Osteocyte (in vitro differentiated cells): ENCODE results near the gene VAV3. TPM values are rescaled to one million over a fixed set of nuclear protein-coding genes. Genes with fewer than 3 reads are reported as not detected.

Source experiments
- DNase-seq: peaks from one replicate; pipeline ENCODE4 v3.0.0; 2021; ENCODE audit warnings: mixed read lengths; ENCODE audit not compliant: unreplicated experiment; ENCODE audit errors: extremely low spot score
- H3K27ac Mint-ChIP-seq: one replicate; pipeline ENCODE4 v1.8.0; 2021; ENCODE audit warnings: mild to moderate bottlenecking, mixed read lengths; ENCODE audit not compliant: unreplicated experiment
- H3K27me3 Mint-ChIP-seq: one replicate; pipeline ENCODE4 v1.8.0; 2021; ENCODE audit warnings: mixed read lengths; ENCODE audit not compliant: unreplicated experiment
- H3K36me3 Mint-ChIP-seq: one replicate; pipeline ENCODE4 v1.8.0; 2021; ENCODE audit warnings: mixed read lengths; ENCODE audit not compliant: unreplicated experiment
- H3K4me1 Mint-ChIP-seq: one replicate; pipeline ENCODE4 v1.8.0; 2021; ENCODE audit warnings: mixed read lengths; ENCODE audit not compliant: unreplicated experiment
- H3K4me3 Mint-ChIP-seq: one replicate; pipeline ENCODE4 v1.8.0; 2021; ENCODE audit warnings: mild to moderate bottlenecking, moderate library complexity, mixed read lengths; ENCODE audit not compliant: unreplicated experiment
- H3K9me3 Mint-ChIP-seq: one replicate; pipeline ENCODE4 v1.8.0; 2021; ENCODE audit warnings: mixed read lengths; ENCODE audit not compliant: unreplicated experiment
- CTCF ChIP-seq: fragments of 200-600 bp; sonication (generic); IDR thresholded peaks from 2 replicates; pipeline ENCODE4 v1.5.0; 2021; ENCODE audit warnings: antibody characterized with exemption, mild to moderate bottlenecking, moderate library complexity
- total RNA-seq: library from RNA; stranded (reverse); gene quantifications from 2 replicates; pipeline ENCODE4 v1.2.1, GENCODE V29; 2021

The VAV3 gene
- total RNA-seq, 1 donor from 2014 or later = not detected

- no peak for TF ChIP-seq CTCF
- no peaks in the 10 kb centered on the region for H3K4me1 Mint-ChIP-seq
- no peak overlapping the region for H3K4me3 Mint-ChIP-seq
- DNase-seq = no peak
- H3K36me3 Mint-ChIP-seq = no peaks in the 10 kb centered on the region
- H3K27me3 Mint-ChIP-seq = no peaks in the 10 kb centered on the region
- no peak overlapping the region for H3K27ac Mint-ChIP-seq
- peaks cover 6% of the 10 kb centered on the region for H3K9me3 Mint-ChIP-seq
These were observed 405.1 kb downstream of the VAV3 start for GRCh38 chr1:107559881-107560280.

DNA sequence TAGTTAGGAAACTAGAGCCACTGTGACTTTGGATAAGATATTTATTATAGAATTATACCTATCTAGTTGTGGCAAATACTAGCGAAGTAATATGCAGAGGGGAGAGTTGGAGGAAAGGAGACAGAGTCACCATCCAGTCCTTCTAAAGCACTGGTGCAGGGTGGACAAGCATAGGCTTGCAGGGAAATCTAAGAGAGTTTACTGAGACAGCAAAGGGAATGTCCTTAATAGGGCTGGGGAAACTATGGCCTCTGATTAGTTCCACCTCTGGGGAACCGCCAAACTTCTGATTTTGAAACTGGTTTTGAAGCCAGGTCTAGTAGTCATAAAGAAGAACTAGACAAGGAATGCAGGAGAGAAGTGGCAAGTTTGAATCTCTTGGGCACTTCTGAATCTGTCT lies 407.9 kb downstream of the VAV3 start:
- H3K36me3 Mint-ChIP-seq = no peaks in the 10 kb centered on the region
- no peak overlapping the region for H3K4me3 Mint-ChIP-seq
- no peaks in the 10 kb centered on the region for H3K4me1 Mint-ChIP-seq
- no peaks in the 10 kb centered on the region for H3K27me3 Mint-ChIP-seq
- DNase-seq = no peak
- TF ChIP-seq CTCF = no peak
- H3K9me3 Mint-ChIP-seq = peaks cover 6% of the 10 kb centered on the region
- no peak overlapping the region for H3K27ac Mint-ChIP-seq

DNA sequence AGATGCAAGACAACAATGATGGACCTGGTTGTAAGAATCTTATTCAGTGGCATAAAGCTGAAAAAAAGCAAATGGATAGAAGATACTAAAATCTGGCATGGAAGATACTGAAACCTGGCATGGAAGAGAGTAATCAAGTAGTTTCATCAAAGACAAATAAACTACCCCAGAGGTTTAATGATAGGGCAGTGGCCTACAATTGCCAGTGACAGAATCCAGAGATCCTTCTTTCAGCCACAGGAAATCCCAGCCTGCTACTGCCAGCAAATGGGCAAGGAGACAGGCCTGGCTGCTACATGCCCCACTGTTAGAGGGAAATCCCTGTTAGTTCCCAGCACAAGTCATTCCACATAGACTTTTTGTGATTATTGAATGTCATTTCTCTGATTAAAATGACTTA lies 409.4 kb downstream of the VAV3 start:
- H3K9me3 Mint-ChIP-seq = peaks cover 6% of the 10 kb centered on the region
- no peak overlapping the region for H3K4me3 Mint-ChIP-seq
- TF ChIP-seq CTCF = no peak
- no peak for DNase-seq
- no peak overlapping the region for H3K27ac Mint-ChIP-seq
- no peaks in the 10 kb centered on the region for H3K27me3 Mint-ChIP-seq
- H3K36me3 Mint-ChIP-seq = no peaks in the 10 kb centered on the region
- no peaks in the 10 kb centered on the region for H3K4me1 Mint-ChIP-seq

DNA sequence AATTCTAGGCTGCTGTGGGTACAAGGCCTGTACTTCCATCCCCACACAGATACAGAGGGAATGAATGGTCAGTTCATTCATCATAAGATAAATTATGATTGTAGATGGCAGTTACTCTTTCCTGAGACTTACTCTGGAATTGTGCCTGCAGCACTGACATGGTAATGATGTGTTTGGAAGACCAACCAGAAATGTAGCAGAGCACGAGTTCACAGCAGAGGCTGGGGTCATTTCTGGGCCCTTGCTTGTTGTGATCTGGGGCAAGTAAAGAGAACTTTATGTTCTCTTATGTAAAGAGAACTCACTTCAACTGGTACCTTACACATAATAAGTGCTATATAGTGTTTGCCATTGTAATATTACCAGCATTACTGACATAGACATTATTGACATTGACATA lies 412.2 kb downstream of the VAV3 start:
- no peaks in the 10 kb centered on the region for H3K27me3 Mint-ChIP-seq
- no peaks in the 10 kb centered on the region for H3K36me3 Mint-ChIP-seq
- no peak overlapping the region for H3K4me3 Mint-ChIP-seq
- H3K27ac Mint-ChIP-seq = no peak overlapping the region
- TF ChIP-seq CTCF = no peak
- no peaks in the 10 kb centered on the region for H3K4me1 Mint-ChIP-seq
- DNase-seq = no peak
- H3K9me3 Mint-ChIP-seq = peaks cover 6% of the 10 kb centered on the region

DNA sequence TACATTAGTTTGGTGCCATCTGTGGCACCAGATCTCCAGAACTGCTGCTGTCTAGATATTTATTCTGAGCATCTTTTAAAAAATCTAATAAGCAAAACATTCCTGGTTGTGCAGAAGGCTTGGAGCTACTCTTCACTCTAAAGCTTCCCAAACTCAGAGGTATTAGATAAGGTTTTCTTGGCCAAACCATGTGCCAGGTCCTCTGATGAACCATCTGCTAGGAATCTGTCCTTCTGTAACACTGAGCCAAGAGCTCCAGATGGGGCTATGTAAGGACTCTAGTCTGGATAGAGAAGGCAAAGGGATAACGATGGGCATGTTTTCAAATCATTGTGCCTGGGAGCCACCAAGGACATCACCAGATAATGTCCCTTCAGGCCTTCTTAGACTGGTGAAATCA lies 413.5 kb downstream of the VAV3 start:
- DNase-seq = no peak
- Mint-ChIP-seq H3K36me3 (no peaks in the 10 kb centered on the region), H3K4me1 (no peaks in the 10 kb centered on the region), H3K27ac (no peak overlapping the region), H3K4me3 (no peak overlapping the region), H3K27me3 (no peaks in the 10 kb centered on the region), H3K9me3 (peaks cover 6% of the 10 kb centered on the region)
- TF ChIP-seq CTCF = no peak
